Stomach (tissue), 9 donors: ENCODE measurements around the gene ACOT8. TPM values are rescaled to one million over a fixed set of nuclear protein-coding genes. Genes with fewer than 3 reads are reported as not detected.
A peak's percentile ranks its signal among the peaks of the same experiment; 100 is the strongest.

Experiments
- DNase-seq, 2 donors: peaks; one replicate each; pipeline versions ENCODE4 v3.0.0 to v3.0.0-alpha.2; 2013 to 2019
- H3K27ac ChIP-seq, 5 donors: fragments of 200-600 bp in 4 of 5; sonication (generic) in 4 of 5; one replicate each; pipeline ENCODE4 v1.5.1; 2013 to 2019; ENCODE audit warnings: mild to moderate bottlenecking in 1 of 5, moderate library complexity in 1 of 5
- H3K27me3 ChIP-seq, 3 donors: fragments of 200-600 bp; sonication (generic); one replicate each; pipeline ENCODE4 v1.5.1; 2017 to 2019; ENCODE audit warnings: mixed run types in 1 of 3
- H3K36me3 ChIP-seq, 4 donors: fragments of 200-600 bp; sonication (generic); 1 replicate in 3 of 4; 2 replicates in 1 of 4; pipeline ENCODE4 v1.5.1; 2016 to 2019
- H3K4me1 ChIP-seq, 4 donors: fragments of 200-600 bp; sonication (generic); one replicate each; pipeline ENCODE4 v1.5.1; 2016 to 2019
- H3K4me3 ChIP-seq, 4 donors: fragments of 200-600 bp; sonication (generic) in 3 of 4; one replicate each; pipeline ENCODE4 v1.5.1; 2016 to 2019; ENCODE audit warnings: mild to moderate bottlenecking in 1 of 4
- H3K9me3 ChIP-seq, 4 donors: fragments of 200-600 bp; sonication (generic); one replicate each; pipeline ENCODE4 v1.5.1; 2016 to 2019
- EP300 ChIP-seq: sonication (generic); formaldehyde crosslinking; IDR thresholded peaks from one replicate; pipeline ENCODE4 v1.6.1; 2017; ENCODE audit warnings: antibody characterized with exemption
- POLR2A ChIP-seq, 4 donors: fragments of 450-650 bp; IDR thresholded peaks; one replicate each; pipeline ENCODE4 v1.6.1; 2016; ENCODE audit warnings: antibody characterized with exemption in 4 of 4, control low read depth in 2 of 4, mild to moderate bottlenecking in 1 of 4, moderate library complexity in 1 of 4
- POLR2AphosphoS5 ChIP-seq, 3 donors: sonication (generic); formaldehyde crosslinking; IDR thresholded peaks; one replicate each; pipeline ENCODE4 v1.6.1; 2016; ENCODE audit warnings: antibody characterized with exemption in 3 of 3
- WGBS, 5 donors: extraction: QIAGEN DNeasy Blood & Tissue Kit in 3 of 5; methylation state at CpG; one replicate each; pipeline versions ENCODE4 v1.1.5 to v1.1.7; 2013 to 2018; 5-methylcytosine and 5-hydroxymethylcytosine counted together
- intact Hi-C: fragments of 100-400 bp; cut with DNase I; formaldehyde crosslinking; loops from one replicate; pipeline ENCODE4 v1.15.1; 2023; ENCODE audit warnings: low total_unique reads
- polyA plus RNA-seq, 3 donors: library from polyadenylated mRNA; stranded (reverse); fragments of 200-250 nt; gene quantifications; one replicate each; pipeline ENCODE4 v1.2.3, GENCODE V29; 2013
- total RNA-seq, 5 donors: library from RNA; depleted of rRNA; stranded (reverse); fragments of >200 nt; gene quantifications; one replicate each; pipeline versions ENCODE4 v1.1.0 to v1.2.3, GENCODE V29; 2014 to 2016
- TF ChIP-seq, protein P1 (sequence below), 7 experiments: fragments of 450-650 bp in 4 of 7; fragments of 200-600 bp in 3 of 7; sonication (generic) in 3 of 7; IDR thresholded peaks; one replicate each; pipeline ENCODE4 v1.5.1; 2016 to 2019; ENCODE audit warnings: antibody characterized with exemption in 7 of 7, control low read depth in 2 of 7, mild to moderate bottlenecking in 1 of 7
- donor health status: healthy with polysubstance abuse.
- donor health status: Bipolar disorder and iron deficiency.
- donor health status: healthy.

The ACOT8 gene
- total and polyA plus RNA-seq, 8 donors: 26.6 to 216 (median 79.6) TPM

DNA sequence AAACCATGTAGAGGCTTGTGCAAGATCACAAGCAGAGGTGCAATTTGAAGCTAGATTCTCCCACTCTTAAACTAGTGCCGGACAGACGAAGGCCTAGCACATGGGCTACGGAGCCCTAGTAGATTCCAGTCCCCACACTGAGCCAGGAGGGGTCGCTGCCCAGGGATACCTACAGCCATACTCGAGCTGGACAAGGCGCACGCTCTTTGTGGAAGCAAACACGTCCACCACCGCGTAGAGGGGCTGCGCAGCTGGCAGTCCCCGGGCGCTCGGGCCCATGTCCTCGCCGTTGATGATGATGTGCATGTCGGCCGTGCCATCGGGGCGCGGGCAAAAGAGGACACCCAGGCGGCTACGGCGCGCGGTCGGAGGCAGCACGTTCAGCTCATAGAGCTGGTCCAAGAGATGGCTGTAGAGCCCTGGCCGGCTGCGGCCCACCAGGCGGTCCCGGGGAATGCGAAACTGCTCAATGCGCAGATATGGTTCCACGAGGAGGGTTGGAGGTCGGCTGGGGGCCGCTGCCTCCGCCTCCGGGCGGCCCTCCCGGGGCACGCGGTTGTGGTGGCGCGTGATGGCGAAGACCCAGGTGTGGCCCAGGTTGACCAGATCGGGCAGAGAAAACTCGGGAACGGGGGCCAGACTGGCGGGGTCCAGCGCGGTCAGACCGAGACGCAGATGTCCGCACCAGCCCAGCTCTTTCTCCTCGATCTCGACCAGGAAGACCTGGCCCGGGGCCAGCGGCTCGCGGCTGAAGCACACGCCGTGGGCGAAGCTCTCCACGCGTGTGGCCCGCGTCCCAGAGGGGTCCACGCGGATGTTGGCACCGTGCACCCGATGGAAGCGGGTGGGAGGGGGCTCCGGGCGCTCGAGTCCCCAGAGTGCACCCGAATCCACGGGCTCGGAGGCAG is 33.1 kb upstream of the ACOT8 start:
- Histone ChIP-seq H3K27me3 (no peaks in the 10 kb centered on the region), H3K9me3 (no peaks in the 10 kb centered on the region), H3K27ac (peak overlapping the region; percentile 83 to 88 (median 87)), H3K4me3 (peak overlapping the region; percentile 65 to 92 (median 74)), H3K4me1 (peaks cover 15 to 50% (median 44%) of the 10 kb centered on the region in 4 donors), H3K36me3 (peaks cover 31 to 66% (median 55%) of the 10 kb centered on the region in 4 donors)
- peak; percentile 83 to 94 for DNase-seq
- 1 to 5% (median 2%) methylated on average over 31 to 79 of the region's 79 CpGs for WGBS, 5 donors
- TF ChIP-seq, protein P1, sequence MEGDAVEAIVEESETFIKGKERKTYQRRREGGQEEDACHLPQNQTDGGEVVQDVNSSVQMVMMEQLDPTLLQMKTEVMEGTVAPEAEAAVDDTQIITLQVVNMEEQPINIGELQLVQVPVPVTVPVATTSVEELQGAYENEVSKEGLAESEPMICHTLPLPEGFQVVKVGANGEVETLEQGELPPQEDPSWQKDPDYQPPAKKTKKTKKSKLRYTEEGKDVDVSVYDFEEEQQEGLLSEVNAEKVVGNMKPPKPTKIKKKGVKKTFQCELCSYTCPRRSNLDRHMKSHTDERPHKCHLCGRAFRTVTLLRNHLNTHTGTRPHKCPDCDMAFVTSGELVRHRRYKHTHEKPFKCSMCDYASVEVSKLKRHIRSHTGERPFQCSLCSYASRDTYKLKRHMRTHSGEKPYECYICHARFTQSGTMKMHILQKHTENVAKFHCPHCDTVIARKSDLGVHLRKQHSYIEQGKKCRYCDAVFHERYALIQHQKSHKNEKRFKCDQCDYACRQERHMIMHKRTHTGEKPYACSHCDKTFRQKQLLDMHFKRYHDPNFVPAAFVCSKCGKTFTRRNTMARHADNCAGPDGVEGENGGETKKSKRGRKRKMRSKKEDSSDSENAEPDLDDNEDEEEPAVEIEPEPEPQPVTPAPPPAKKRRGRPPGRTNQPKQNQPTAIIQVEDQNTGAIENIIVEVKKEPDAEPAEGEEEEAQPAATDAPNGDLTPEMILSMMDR (IDR thresholded peaks at IDR 0.05): peak in 5 of 7 experiments; percentile 37 to 65 (median 55)
- TF ChIP-seq POLR2AphosphoS5 (IDR thresholded peaks at IDR 0.05) (peak in 2 of 3 donors; percentile 65 to 70), EP300 (no peak)
- intact Hi-C loops: no loop called here

DNA sequence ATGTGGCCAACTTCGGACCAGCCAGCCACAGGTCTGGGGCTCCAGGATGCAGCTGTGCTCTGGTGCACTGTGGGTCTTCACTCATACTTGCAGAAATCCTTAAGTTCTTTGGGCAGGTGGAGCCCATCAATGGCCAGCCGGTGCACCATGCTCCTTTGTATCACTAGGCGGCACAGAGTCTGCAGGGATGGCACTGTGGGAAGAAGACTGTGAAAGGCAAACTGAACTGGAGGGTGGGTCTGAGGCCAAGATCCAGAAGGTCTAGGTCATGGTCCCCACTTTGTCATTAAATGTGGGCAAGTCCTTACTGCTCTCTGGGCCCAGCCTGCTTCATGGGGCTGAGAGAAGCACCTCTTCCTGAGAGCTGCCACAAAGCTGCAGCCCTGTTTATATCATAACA is 31.5 kb upstream of the ACOT8 start:
- DNase-seq: no peak
- Histone ChIP-seq H3K9me3 (no peaks in the 10 kb centered on the region), H3K27me3 (no peaks in the 10 kb centered on the region), H3K27ac (no peak overlapping the region), H3K36me3 (peaks cover 15 to 64% (median 52%) of the 10 kb centered on the region in 4 donors), H3K4me3 (no peak overlapping the region), H3K4me1 (peaks cover 21 to 63% (median 51%) of the 10 kb centered on the region in 4 donors)
- TF ChIP-seq, protein P1 (IDR thresholded peaks at IDR 0.05): no peak
- TF ChIP-seq POLR2AphosphoS5 (IDR thresholded peaks at IDR 0.05): no peak
- TF ChIP-seq EP300: no peak
- no peak for TF ChIP-seq POLR2A (IDR thresholded peaks at IDR 0.05)
- intact Hi-C loops: no loop called here
- WGBS, 5 donors: 50 to 92% (median 91%) methylated on average over 1 to 3 of the region's 3 CpGs

DNA sequence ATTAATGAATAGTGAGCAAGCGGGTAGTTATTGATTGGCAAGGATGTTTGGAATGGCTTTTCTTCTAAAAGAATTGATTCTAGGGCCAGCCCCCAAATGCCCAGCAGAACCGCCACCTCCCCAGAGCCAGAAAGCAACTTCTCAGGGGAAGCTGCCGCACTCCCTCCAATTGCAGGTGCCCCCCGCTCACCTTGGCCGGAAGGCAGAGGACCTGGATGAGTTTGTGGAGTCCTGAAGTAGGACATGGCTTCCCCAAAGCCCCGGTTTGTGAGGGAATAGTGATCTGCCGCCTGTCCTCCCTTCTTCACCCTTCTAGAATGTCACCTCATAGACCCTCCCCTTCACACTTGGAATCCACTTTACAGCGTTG is 30.1 kb upstream of the ACOT8 start, which contains the start of gene SPATA25:
TSS of gene SPATA25 (minus strand) at position 277 of the 370 bp plus-strand sequence. CDS start at position 245, 32 bp downstream.
- H3K9me3 ChIP-seq: no peaks in the 10 kb centered on the region
- WGBS, 5 donors: 87 to 93% (median 90%) methylated on average over 8 of the region's 8 CpGs
- TF ChIP-seq, protein P1 (IDR thresholded peaks at IDR 0.05): no peak
- no peak for TF ChIP-seq POLR2A (IDR thresholded peaks at IDR 0.05)
- no peak for DNase-seq
- no peak within 1 kb of the TSS for H3K4me3 ChIP-seq
- intact Hi-C loops: no loop called here
- H3K4me1 ChIP-seq: peaks cover 19 to 64% (median 45%) of the 10 kb centered on the region in 4 donors
- H3K36me3 ChIP-seq: peaks cover 13 to 64% (median 53%) of the 10 kb centered on the region in 4 donors
- H3K27me3 ChIP-seq: no peaks in the 10 kb centered on the region
- no peak within 1 kb of the TSS for H3K27ac ChIP-seq

DNA sequence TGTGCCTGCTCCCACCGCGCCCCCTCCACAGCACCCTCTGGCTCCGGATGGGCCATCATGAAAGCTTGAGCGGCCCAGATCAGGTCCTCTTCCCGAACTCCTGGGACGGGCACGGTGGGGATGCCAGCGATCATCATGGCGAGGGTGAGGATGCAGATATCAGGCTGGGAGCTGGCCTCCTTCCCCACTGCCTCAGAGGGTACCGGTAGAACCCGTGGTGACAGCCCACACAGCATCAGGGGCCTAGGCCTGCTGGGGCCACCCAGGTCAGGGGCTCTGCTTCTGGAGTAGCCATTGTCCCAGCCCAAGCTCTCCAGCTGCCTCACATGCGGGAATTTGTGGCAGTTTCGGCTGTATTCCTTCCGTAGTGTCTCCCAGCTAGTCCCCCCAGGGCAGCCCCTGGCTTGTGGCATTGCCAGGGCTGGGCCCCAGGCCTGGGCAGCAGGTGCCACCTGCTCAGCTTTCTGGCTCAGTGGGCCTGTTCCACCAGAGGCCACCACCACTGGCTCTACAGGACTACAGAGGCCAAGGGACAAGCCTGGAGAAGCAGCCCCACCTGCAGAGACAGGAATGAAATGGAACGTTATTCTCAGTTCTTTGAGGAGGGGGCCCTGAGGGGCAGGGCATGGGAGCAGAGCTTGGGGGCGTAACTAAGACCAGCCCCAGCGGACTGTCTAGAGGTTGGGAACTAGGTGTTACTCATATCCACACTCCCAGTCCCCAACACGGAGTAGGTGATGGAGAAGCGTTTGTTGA is 29.6 kb upstream of the ACOT8 start:
- TF ChIP-seq, protein P1 (IDR thresholded peaks at IDR 0.05): no peak
- TF ChIP-seq EP300 (no peak), POLR2AphosphoS5 (IDR thresholded peaks at IDR 0.05) (no peak), POLR2A (IDR thresholded peaks at IDR 0.05) (no peak)
- intact Hi-C loops: no loop called here
- H3K27ac ChIP-seq: no peak overlapping the region

More for the DNA sequence above, 29.6 kb upstream of the ACOT8 start:
- Histone ChIP-seq H3K36me3 (peaks cover 13 to 64% (median 53%) of the 10 kb centered on the region in 4 donors), H3K9me3 (no peaks in the 10 kb centered on the region), H3K4me3 (no peak overlapping the region), H3K4me1 (peaks cover 15 to 64% (median 45%) of the 10 kb centered on the region in 4 donors), H3K27me3 (no peaks in the 10 kb centered on the region)
- 83 to 93% (median 91%) methylated on average over 7 to 19 of the region's 19 CpGs for WGBS, 5 donors
- DNase-seq: no peak
